Tibial nerve (tissue), 3 donors: Measurements from ENCODE around the gene ZNF385B.

ENCODE experiments used
- POLR2A ChIP-seq, 2 donors: fragments of 450-650 bp; IDR thresholded peaks; one replicate each; pipeline ENCODE4 v1.6.1; 2017; ENCODE audit warnings: antibody characterized with exemption in 2 of 2, mild to moderate bottlenecking in 2 of 2, moderate library complexity in 2 of 2
- TF ChIP-seq, protein P1 (sequence below), 5 experiments: fragments of 200-600 bp in 3 of 5; fragments of 450-650 bp in 2 of 5; sonication (generic) in 3 of 5; IDR thresholded peaks; one replicate each; pipeline ENCODE4 v1.5.1; 2016 to 2019; ENCODE audit warnings: antibody characterized with exemption in 5 of 5, mild to moderate bottlenecking in 3 of 5, moderate library complexity in 2 of 5

- TF ChIP-seq POLR2A (IDR thresholded peaks at IDR 0.05), result no peak
- TF ChIP-seq, protein P1, sequence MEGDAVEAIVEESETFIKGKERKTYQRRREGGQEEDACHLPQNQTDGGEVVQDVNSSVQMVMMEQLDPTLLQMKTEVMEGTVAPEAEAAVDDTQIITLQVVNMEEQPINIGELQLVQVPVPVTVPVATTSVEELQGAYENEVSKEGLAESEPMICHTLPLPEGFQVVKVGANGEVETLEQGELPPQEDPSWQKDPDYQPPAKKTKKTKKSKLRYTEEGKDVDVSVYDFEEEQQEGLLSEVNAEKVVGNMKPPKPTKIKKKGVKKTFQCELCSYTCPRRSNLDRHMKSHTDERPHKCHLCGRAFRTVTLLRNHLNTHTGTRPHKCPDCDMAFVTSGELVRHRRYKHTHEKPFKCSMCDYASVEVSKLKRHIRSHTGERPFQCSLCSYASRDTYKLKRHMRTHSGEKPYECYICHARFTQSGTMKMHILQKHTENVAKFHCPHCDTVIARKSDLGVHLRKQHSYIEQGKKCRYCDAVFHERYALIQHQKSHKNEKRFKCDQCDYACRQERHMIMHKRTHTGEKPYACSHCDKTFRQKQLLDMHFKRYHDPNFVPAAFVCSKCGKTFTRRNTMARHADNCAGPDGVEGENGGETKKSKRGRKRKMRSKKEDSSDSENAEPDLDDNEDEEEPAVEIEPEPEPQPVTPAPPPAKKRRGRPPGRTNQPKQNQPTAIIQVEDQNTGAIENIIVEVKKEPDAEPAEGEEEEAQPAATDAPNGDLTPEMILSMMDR (IDR thresholded peaks at IDR 0.05), result no peak
Measured at GRCh38 chr2:179744401-179744800, 117.0 kb downstream of the ZNF385B start.
